ENCODE data around the gene KRTAP19-5. TPM values are rescaled to one million over a fixed set of nuclear protein-coding genes. Genes with fewer than 3 reads are reported as not detected.

KRTAP19-5 gene
- total RNA-seq, 1 donor from 2014 or later: not detected

DNA sequence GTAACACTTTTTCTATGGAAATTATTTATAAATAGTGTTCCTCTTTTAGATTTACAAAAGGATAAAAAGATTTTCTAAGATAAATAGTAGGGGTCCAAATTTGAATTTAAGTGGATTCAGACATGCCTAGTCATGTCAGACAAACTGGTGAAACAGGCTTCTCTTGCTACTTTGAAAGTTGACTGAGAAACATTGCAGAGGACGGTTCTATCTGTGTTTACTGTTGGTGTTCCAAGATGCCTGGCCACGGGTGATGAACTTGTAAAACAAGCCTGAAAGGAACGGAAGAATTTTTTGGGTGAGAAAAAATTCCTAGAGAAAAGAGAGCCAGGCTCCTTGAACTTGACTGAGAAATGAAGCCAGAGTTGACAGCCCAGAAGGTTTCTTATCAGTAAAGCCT, 23.9 kb downstream of the KRTAP19-5 start:
- peak overlapping the region; percentile 50 for H3K27ac Mint-ChIP-seq (ENCODE audit: unreplicated experiment)
- no peak overlapping the region for H3K27ac ChIP-seq (ENCODE audit: low read depth, low read length)

DNA sequence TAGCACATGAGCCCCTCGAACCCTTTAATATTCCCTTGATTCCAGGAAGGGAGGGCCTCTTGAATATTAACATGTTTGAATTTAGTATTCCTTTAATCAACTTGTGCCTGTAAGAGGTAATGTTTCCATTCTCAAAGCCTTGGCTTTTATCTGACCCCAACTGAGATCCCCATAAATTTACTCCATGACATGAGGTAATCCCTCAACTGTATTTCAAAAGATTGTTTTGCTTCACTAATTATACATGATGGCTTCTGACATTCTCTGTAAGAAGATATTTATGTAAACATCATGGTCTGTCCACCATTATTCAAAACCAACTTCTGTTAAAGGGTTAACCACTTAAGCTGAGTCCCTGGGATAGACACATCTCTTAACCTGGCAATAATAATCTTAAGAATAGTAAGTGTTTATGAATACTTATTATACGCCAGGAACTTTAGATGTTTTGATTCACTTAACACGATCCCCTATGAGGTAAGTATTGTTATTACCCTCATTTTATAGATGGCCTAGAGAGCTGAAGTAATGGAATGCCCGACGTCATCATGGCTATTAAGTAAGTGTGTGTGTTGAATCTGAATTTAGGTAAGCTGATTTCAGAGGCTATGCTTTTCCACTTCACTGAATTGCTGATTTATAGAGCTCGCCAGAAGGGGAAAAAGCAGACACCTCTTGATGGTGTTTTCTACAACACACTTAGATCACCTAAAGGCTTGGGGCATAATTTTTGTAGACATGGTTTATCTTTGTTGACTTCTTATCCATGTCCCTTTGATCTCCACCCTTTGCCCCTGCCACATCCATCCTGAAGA, 32.8 kb downstream of the KRTAP19-5 start:
- Histone ChIP-seq H3K4me2 (ENCODE audit: low read length) (no peak overlapping the region), H3K4me3 (ENCODE audit: insufficient read depth, low read depth, low read length) (no peak overlapping the region), H4K20me1 (ENCODE audit: insufficient read depth, low read length) (no peaks in the 10 kb centered on the region), H3K27me3 (ENCODE audit: insufficient read depth, low read length) (no peaks in the 10 kb centered on the region), H3K4me1 (ENCODE audit: insufficient read depth, low read length) (no peaks in the 10 kb centered on the region), H3K9me3 (ENCODE audit: insufficient read depth, low read depth, low read length) (no peaks in the 10 kb centered on the region), H3K9ac (ENCODE audit: low read length) (no peak overlapping the region), H3K27ac (ENCODE audit: low read depth, low read length) (no peak overlapping the region), H3K79me2 (ENCODE audit: insufficient read depth, low read length) (no peaks in the 10 kb centered on the region), H2AFZ (ENCODE audit: low read depth, low read length) (no peak overlapping the region), H3K36me3 (ENCODE audit: insufficient read depth, low read length) (no peaks in the 10 kb centered on the region)
- H3K27me3 Mint-ChIP-seq (ENCODE audit: low read depth, unreplicated experiment): no peaks in the 10 kb centered on the region
- no peak overlapping the region for H3K4me3 Mint-ChIP-seq (ENCODE audit: unreplicated experiment)
- no peak overlapping the region for H3K27ac Mint-ChIP-seq (ENCODE audit: unreplicated experiment)
- H3K9me3 Mint-ChIP-seq (ENCODE audit: unreplicated experiment): peaks cover 2% of the 10 kb centered on the region
- TF ChIP-seq, protein P1, sequence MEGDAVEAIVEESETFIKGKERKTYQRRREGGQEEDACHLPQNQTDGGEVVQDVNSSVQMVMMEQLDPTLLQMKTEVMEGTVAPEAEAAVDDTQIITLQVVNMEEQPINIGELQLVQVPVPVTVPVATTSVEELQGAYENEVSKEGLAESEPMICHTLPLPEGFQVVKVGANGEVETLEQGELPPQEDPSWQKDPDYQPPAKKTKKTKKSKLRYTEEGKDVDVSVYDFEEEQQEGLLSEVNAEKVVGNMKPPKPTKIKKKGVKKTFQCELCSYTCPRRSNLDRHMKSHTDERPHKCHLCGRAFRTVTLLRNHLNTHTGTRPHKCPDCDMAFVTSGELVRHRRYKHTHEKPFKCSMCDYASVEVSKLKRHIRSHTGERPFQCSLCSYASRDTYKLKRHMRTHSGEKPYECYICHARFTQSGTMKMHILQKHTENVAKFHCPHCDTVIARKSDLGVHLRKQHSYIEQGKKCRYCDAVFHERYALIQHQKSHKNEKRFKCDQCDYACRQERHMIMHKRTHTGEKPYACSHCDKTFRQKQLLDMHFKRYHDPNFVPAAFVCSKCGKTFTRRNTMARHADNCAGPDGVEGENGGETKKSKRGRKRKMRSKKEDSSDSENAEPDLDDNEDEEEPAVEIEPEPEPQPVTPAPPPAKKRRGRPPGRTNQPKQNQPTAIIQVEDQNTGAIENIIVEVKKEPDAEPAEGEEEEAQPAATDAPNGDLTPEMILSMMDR (IDR thresholded peaks at IDR 0.05; ENCODE audit: insufficient read depth, low read depth, low read length): no peak
- TF ChIP-seq EZH2 (IDR thresholded peaks at IDR 0.05; ENCODE audit: insufficient read depth, low read length): no peak
- DNase-seq (ENCODE audit: low read depth) (no peak), FAIRE-seq (no peak)
- H3K36me3 Mint-ChIP-seq (ENCODE audit: low read depth, unreplicated experiment): no peaks in the 10 kb centered on the region
- H3K4me1 Mint-ChIP-seq (ENCODE audit: low read depth, unreplicated experiment): no peaks in the 10 kb centered on the region

More for the DNA sequence above, 23.9 kb downstream of the KRTAP19-5 start:
- Mint-ChIP-seq H3K4me3 (ENCODE audit: unreplicated experiment) (no peak overlapping the region), H3K4me1 (ENCODE audit: low read depth, unreplicated experiment) (peaks cover 1% of the 10 kb centered on the region), H3K36me3 (ENCODE audit: low read depth, unreplicated experiment) (no peaks in the 10 kb centered on the region), H3K27me3 (ENCODE audit: low read depth, unreplicated experiment) (no peaks in the 10 kb centered on the region), H3K9me3 (ENCODE audit: unreplicated experiment) (no peaks in the 10 kb centered on the region)
- Histone ChIP-seq H3K9me3 (ENCODE audit: insufficient read depth, low read depth, low read length) (no peaks in the 10 kb centered on the region), H4K20me1 (ENCODE audit: insufficient read depth, low read length) (no peaks in the 10 kb centered on the region), H3K4me2 (ENCODE audit: low read length) (no peak overlapping the region), H3K27me3 (ENCODE audit: insufficient read depth, low read length) (no peaks in the 10 kb centered on the region), H3K4me1 (ENCODE audit: insufficient read depth, low read length) (no peaks in the 10 kb centered on the region), H3K79me2 (ENCODE audit: insufficient read depth, low read length) (no peaks in the 10 kb centered on the region), H3K9ac (ENCODE audit: low read length) (no peak overlapping the region), H3K36me3 (ENCODE audit: insufficient read depth, low read length) (no peaks in the 10 kb centered on the region), H3K4me3 (ENCODE audit: insufficient read depth, low read depth, low read length) (no peak overlapping the region), H2AFZ (ENCODE audit: low read depth, low read length) (no peak overlapping the region)
- FAIRE-seq (no peak), DNase-seq (ENCODE audit: low read depth) (no peak)
- TF ChIP-seq, protein P1 (IDR thresholded peaks at IDR 0.05; ENCODE audit: insufficient read depth, low read depth, low read length): no peak
- no peak for TF ChIP-seq EZH2 (IDR thresholded peaks at IDR 0.05; ENCODE audit: insufficient read depth, low read length)

DNA sequence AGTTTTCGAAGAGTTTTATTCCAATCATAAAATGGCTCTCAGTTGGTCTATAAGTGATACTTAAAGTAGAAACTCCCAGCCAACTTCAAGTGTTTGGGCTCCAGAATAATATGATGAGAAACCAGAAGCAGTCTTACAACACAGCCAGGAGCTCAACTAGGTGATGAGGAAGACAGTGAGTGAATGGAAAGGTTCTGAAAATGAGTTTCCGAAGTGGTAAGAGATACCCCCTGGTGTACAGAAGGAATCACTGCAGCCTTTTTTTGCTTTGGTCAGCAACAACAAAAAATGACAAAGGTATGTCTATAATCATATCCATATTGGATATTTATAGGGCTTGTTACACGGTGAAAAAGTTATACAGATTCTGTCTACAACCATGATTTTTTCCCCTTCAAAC, 38.2 kb downstream of the KRTAP19-5 start:
- Histone ChIP-seq H3K27me3 (ENCODE audit: insufficient read depth, low read length) (no peaks in the 10 kb centered on the region), H4K20me1 (ENCODE audit: insufficient read depth, low read length) (no peaks in the 10 kb centered on the region), H3K9me3 (ENCODE audit: insufficient read depth, low read depth, low read length) (no peaks in the 10 kb centered on the region), H2AFZ (ENCODE audit: low read depth, low read length) (no peak overlapping the region), H3K4me3 (ENCODE audit: insufficient read depth, low read depth, low read length) (no peak overlapping the region), H3K9ac (ENCODE audit: low read length) (no peak overlapping the region), H3K36me3 (ENCODE audit: insufficient read depth, low read length) (no peaks in the 10 kb centered on the region), H3K4me2 (ENCODE audit: low read length) (no peak overlapping the region), H3K27ac (ENCODE audit: low read depth, low read length) (no peak overlapping the region), H3K79me2 (ENCODE audit: insufficient read depth, low read length) (no peaks in the 10 kb centered on the region), H3K4me1 (ENCODE audit: insufficient read depth, low read length) (no peaks in the 10 kb centered on the region)
- no peak overlapping the region for H3K4me3 Mint-ChIP-seq (ENCODE audit: unreplicated experiment)
- TF ChIP-seq, protein P1 (IDR thresholded peaks at IDR 0.05; ENCODE audit: insufficient read depth, low read depth, low read length): peak; percentile 28
- TF ChIP-seq EZH2 (IDR thresholded peaks at IDR 0.05; ENCODE audit: insufficient read depth, low read length): no peak
- no peaks in the 10 kb centered on the region for H3K36me3 Mint-ChIP-seq (ENCODE audit: low read depth, unreplicated experiment)
- no peak for DNase-seq (ENCODE audit: low read depth)
- FAIRE-seq: no peak
- H3K27me3 Mint-ChIP-seq (ENCODE audit: low read depth, unreplicated experiment): no peaks in the 10 kb centered on the region
- H3K27ac Mint-ChIP-seq (ENCODE audit: unreplicated experiment): no peak overlapping the region
- peaks cover 4% of the 10 kb centered on the region for H3K9me3 Mint-ChIP-seq (ENCODE audit: unreplicated experiment)
- H3K4me1 Mint-ChIP-seq (ENCODE audit: low read depth, unreplicated experiment): no peaks in the 10 kb centered on the region
